ENCODE data around the gene CHERP.
A peak's percentile ranks its signal among the peaks of the same experiment; 100 is the strongest.

- TF ChIP-seq POLR2AphosphoS5 (IDR thresholded peaks at IDR 0.05; ENCODE audit: borderline replicate concordance, low read depth, low read length) = peak; percentile 97
- TF ChIP-seq EZH2 (IDR thresholded peaks at IDR 0.05) = no peak
- peak; percentile 24 for TF ChIP-seq FOXP2 (optimal IDR thresholded peaks at IDR 0.05; ENCODE audit: control extremely low read depth, extremely low read length, insufficient read depth)
These were observed at the start of gene CHERP for GRCh38 chr19:16542045-16542909.
